ENCODE data around the gene CLCF1. TPM values are rescaled to one million over a fixed set of nuclear protein-coding genes. Genes with fewer than 3 reads are reported as not detected.

CLCF1 gene
- total RNA-seq, 1 donor from 2014 or later = 1.8 TPM

DNA sequence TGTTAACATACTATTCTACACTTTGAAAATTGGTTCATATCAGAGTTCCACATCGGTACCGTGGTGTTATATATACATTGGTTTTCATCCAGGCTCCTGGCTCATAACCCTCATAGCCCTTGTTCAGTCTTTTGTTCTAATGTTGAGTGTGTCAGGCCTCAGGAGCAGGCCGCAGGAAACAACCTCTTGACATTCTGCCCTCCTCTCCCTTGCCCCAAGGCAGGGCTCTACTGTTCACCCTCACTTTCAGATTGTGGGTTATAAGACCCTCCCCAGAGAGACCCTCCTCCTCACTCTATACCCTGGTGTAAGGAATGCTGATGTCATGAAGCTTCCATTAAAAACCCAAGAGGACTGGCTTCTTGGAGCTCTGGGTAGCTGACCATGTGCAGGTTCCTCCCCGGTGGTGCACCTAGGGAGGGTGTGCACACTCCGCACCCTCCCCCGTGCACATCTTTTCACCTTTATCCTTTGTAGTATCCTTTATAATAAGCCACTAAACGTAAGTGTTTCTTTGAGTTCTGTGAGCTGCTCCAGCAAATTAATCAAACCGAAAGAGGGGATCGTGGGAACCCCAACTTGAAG lies 58.0 kb downstream of the CLCF1 start:
- no peak for FAIRE-seq
- Histone ChIP-seq H3K27me3 (ENCODE audit: control insufficient read depth, insufficient read depth, low read length) (no peaks in the 10 kb centered on the region), H3K36me3 (ENCODE audit: control insufficient read depth, insufficient read depth, low read length) (peaks cover 6% of the 10 kb centered on the region), H3K4me3 (ENCODE audit: low read depth, low read length) (no peak overlapping the region)
- no peak for DNase-seq (ENCODE audit: low read depth)
- TF ChIP-seq, protein P1, sequence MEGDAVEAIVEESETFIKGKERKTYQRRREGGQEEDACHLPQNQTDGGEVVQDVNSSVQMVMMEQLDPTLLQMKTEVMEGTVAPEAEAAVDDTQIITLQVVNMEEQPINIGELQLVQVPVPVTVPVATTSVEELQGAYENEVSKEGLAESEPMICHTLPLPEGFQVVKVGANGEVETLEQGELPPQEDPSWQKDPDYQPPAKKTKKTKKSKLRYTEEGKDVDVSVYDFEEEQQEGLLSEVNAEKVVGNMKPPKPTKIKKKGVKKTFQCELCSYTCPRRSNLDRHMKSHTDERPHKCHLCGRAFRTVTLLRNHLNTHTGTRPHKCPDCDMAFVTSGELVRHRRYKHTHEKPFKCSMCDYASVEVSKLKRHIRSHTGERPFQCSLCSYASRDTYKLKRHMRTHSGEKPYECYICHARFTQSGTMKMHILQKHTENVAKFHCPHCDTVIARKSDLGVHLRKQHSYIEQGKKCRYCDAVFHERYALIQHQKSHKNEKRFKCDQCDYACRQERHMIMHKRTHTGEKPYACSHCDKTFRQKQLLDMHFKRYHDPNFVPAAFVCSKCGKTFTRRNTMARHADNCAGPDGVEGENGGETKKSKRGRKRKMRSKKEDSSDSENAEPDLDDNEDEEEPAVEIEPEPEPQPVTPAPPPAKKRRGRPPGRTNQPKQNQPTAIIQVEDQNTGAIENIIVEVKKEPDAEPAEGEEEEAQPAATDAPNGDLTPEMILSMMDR (IDR thresholded peaks at IDR 0.05; ENCODE audit: insufficient read depth, low read length, severe bottlenecking) = no peak

DNA sequence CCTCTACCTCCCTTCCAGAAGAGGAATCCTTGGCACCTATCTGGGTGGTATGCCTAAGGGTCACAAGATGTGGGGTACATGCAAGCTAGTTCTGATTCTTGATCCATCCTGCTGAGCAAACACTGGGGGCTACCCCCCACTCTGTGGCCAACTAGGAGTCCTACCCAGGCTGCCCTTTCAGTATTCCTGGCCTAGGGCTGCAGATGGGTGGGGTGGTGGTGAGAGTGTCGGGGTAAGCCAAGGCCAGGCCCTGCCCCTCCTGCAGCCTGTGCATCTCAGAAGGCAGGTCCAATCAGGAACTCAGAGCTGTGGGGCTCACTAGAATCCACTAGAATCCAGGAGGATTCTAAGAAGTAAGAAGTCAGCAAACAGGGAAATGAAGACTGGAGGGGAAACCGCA lies 59.2 kb downstream of the CLCF1 start:
- FAIRE-seq (no peak), DNase-seq (ENCODE audit: low read depth) (no peak)
- Histone ChIP-seq H3K36me3 (ENCODE audit: control insufficient read depth, insufficient read depth, low read length) (peaks cover 13% of the 10 kb centered on the region), H3K27me3 (ENCODE audit: control insufficient read depth, insufficient read depth, low read length) (no peaks in the 10 kb centered on the region), H3K4me3 (ENCODE audit: low read depth, low read length) (no peak overlapping the region)
- TF ChIP-seq, protein P1 (IDR thresholded peaks at IDR 0.05; ENCODE audit: insufficient read depth, low read length, severe bottlenecking) = no peak

Other genes with a start within 250 kb of the CLCF1 start
- 55.0 and 77.4 TPM in 2 replicates for gene GRK2, start 107.1 kb downstream of the CLCF1 start, total RNA-seq
- 22.4 and 42.8 TPM in 2 replicates for gene ANKRD13D, start 84.3 kb downstream of the CLCF1 start, total RNA-seq
- 32.0 and 35.0 TPM in 2 replicates for gene SSH3, start 70.1 kb downstream of the CLCF1 start, total RNA-seq
- 45.8 and 83.1 TPM in 2 replicates for gene POLD4, start 20.1 kb downstream of the CLCF1 start, total RNA-seq
- gene RAD9A, start 18.4 kb upstream of the CLCF1 start, total RNA-seq = 8.7 and 10.8 TPM in 2 replicates
- gene PPP1CA, start 28.3 kb upstream of the CLCF1 start, total RNA-seq = 209 and 225 TPM in 2 replicates
- gene TBC1D10C, start 30.5 kb upstream of the CLCF1 start, total RNA-seq = not detected in 2 replicates
- gene CARNS1, start 42.1 kb upstream of the CLCF1 start, total RNA-seq = under 0.01 TPM in 1 of 2 replicates, not detected in the other
- gene RPS6KB2, start 54.9 kb upstream of the CLCF1 start, total RNA-seq = 62.9 and 98.6 TPM in 2 replicates
- gene PTPRCAP, start 64.1 kb upstream of the CLCF1 start, total RNA-seq = 0.26 and 0.51 TPM in 2 replicates
- 105 and 133 TPM in 2 replicates for gene CORO1B, start 69.9 kb upstream of the CLCF1 start, total RNA-seq
- not detected in 2 replicates for gene GPR152, start 79.1 kb upstream of the CLCF1 start, total RNA-seq
- gene CABP4, start 81.8 kb upstream of the CLCF1 start, total RNA-seq = not detected in 2 replicates
- gene TMEM134, start 95.7 kb upstream of the CLCF1 start, total RNA-seq = 38.2 and 48.9 TPM in 2 replicates
- 51.6 and 85.3 TPM in 2 replicates for gene AIP, start 109.4 kb upstream of the CLCF1 start, total RNA-seq
- 17.4 and 23.7 TPM in 2 replicates for gene PITPNM1, start 131.8 kb upstream of the CLCF1 start, total RNA-seq
- 19.0 and 21.6 TPM in 2 replicates for gene CDK2AP2, start 134.6 kb upstream of the CLCF1 start, total RNA-seq
- gene CABP2, start 149.8 kb upstream of the CLCF1 start, total RNA-seq = not detected in 2 replicates
- gene GSTP1, start 210.2 kb upstream of the CLCF1 start, total RNA-seq = 1,931 and 3,840 TPM in 2 replicates
- 242 and 252 TPM in 2 replicates for gene NDUFV1, start 233.3 kb upstream of the CLCF1 start, total RNA-seq

Data from bronchial epithelial cell (primary cell).